Mesendoderm (in vitro differentiated cells): Measurements from ENCODE around the gene INHBC.
A peak's percentile ranks its signal among the peaks of the same experiment; 100 is the strongest.
"Not testable (repeated sequence)": the region's sequence is repeated elsewhere in the genome, so short reads cannot be mapped to it uniquely, and the experiment has no call there.

Experiments used
- DNase-seq: peaks from one replicate; pipeline ENCODE4 v3.0.0; 2013
- H2AK5ac ChIP-seq: 2 replicates; pipeline ENCODE4 v1.6.1; 2013; ENCODE audit warnings: low read length, inconsistent platforms
- H2BK120ac ChIP-seq: 2 replicates; pipeline ENCODE4 v1.6.1; 2013; ENCODE audit warnings: low read depth, mild to moderate bottlenecking, low read length, moderate library complexity, mixed read lengths
- H2BK15ac ChIP-seq: replicated peaks from 2 replicates; pipeline ENCODE4 v1.6.1; 2013; ENCODE audit warnings: low read depth, mild to moderate bottlenecking, moderate library complexity
- H2BK5ac ChIP-seq: 2 replicates; pipeline ENCODE4 v1.6.1; 2013; ENCODE audit warnings: low read length, inconsistent platforms
- H3K18ac ChIP-seq: 2 replicates; pipeline ENCODE4 v1.6.1; 2013; ENCODE audit warnings: mild to moderate bottlenecking, low read length, mixed read lengths
- H3K23ac ChIP-seq: one replicate; pipeline ENCODE4 v1.6.1; 2013; ENCODE audit warnings: low read length
- H3K27ac ChIP-seq: 2 replicates; pipeline ENCODE4 v1.5.1; 2013; ENCODE audit warnings: low read depth, mild to moderate bottlenecking, inconsistent platforms, low read length, moderate library complexity
- H3K27me3 ChIP-seq: 2 replicates; pipeline ENCODE4 v1.6.1; 2013; ENCODE audit warnings: low read length, control low read depth, mild to moderate bottlenecking, inconsistent platforms; ENCODE audit not compliant: insufficient read depth, poor library complexity
- H3K36me3 ChIP-seq: 2 replicates; pipeline ENCODE4 v1.6.1; 2013; ENCODE audit warnings: low read length, inconsistent platforms; ENCODE audit not compliant: control insufficient read depth, insufficient read depth
- H3K4ac ChIP-seq: one replicate; pipeline ENCODE4 v1.6.1; 2013; ENCODE audit warnings: low read depth, mild to moderate bottlenecking, low read length, moderate library complexity
- H3K4me1 ChIP-seq: 2 replicates; pipeline ENCODE4 v1.6.1; 2013; ENCODE audit warnings: low read depth, low read length, inconsistent platforms; ENCODE audit not compliant: control insufficient read depth
- H3K4me2 ChIP-seq: 2 replicates; pipeline ENCODE4 v1.6.1; 2013; ENCODE audit warnings: low read length
- H3K4me3 ChIP-seq: 2 replicates; pipeline ENCODE4 v1.5.1; 2013; ENCODE audit warnings: mild to moderate bottlenecking, low read length
- H3K56ac ChIP-seq: one replicate; pipeline ENCODE4 v1.6.1; 2013; ENCODE audit warnings: low read length
- H3K79me1 ChIP-seq: 2 replicates; pipeline ENCODE4 v1.6.1; 2013; ENCODE audit warnings: low read length, inconsistent platforms
- H3K79me2 ChIP-seq: 2 replicates; pipeline ENCODE4 v1.6.1; 2013; ENCODE audit warnings: mild to moderate bottlenecking, low read length; ENCODE audit not compliant: control insufficient read depth, insufficient read depth
- H3K9ac ChIP-seq: 2 replicates; pipeline ENCODE4 v1.6.1; 2013; ENCODE audit warnings: low read length, inconsistent platforms
- H4K5ac ChIP-seq: one replicate; pipeline ENCODE4 v1.6.1; 2013; ENCODE audit warnings: low read length
- H4K8ac ChIP-seq: one replicate; pipeline ENCODE4 v1.6.1; 2013; ENCODE audit warnings: low read depth, mild to moderate bottlenecking, control low read depth, low read length, moderate library complexity
- WGBS: extraction: QIAGEN DNeasy Blood & Tissue Kit; methylation state at CpG from one replicate; pipeline ENCODE4 v1.1.7; 2013; ENCODE audit warnings: low lambda C conversion rate, missing lambda C conversion rate; ENCODE audit not compliant: insufficient coverage; ENCODE audit errors: extremely low coverage; 5-methylcytosine and 5-hydroxymethylcytosine counted together

The INHBC gene

DNA sequence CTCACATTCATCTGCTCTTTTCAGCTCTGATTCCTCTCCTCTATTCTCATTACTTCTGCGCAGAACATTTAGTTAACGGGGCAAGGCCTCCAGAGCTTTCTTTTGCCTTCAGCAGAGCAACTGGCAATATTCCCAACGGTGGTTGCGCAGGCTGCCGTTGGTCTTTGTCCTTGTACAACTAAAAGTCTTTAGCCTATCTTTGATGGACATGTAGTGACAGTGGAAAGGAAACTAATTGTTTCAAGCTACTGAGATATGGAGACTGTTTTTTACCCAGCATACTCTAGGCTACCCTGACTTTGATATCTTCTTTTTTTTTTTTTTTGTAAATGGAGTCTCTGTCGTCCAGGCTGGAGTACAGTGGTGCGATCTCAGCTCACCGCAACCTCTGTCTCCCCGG, 16.3 kb upstream of the INHBC start:
- no peak for DNase-seq
- H3K56ac ChIP-seq: no peak overlapping the region

DNA sequence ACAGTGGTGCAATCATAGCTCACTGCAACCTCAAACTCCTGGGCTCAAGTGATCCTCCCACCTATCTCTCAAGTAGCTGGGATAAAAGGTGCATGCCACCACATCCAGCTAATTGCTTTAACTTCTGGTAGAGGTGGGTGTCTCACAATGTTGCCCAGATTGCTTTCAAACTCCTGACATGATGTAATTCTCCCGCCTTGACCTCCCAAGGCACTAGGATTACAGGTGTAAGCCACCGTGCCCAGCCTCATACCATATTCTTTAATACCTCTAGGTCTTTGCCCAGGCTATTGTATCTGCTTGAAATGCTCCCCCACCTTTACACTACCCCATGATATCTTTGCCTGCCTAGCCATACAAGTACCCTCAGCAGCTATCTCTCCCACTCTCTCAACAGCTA, 15.1 kb upstream of the INHBC start:
- Histone ChIP-seq H4K5ac (no peak overlapping the region), H2BK15ac (no peak overlapping the region), H2BK5ac (no peak overlapping the region), H3K36me3 (no peaks in the 10 kb centered on the region), H4K8ac (no peak overlapping the region), H3K56ac (no peak overlapping the region), H3K9ac (no peak overlapping the region), H3K27ac (no peak overlapping the region), H3K79me2 (no peaks in the 10 kb centered on the region), H3K4ac (no peak overlapping the region), H3K4me3 (no peak overlapping the region), H3K23ac (no peak overlapping the region), H3K4me2 (no peak overlapping the region), H2AK5ac (no peak overlapping the region), H3K27me3 (no peaks in the 10 kb centered on the region), H3K4me1 (no peaks in the 10 kb centered on the region), H2BK120ac (no peak overlapping the region), H3K79me1 (no peaks in the 10 kb centered on the region), H3K18ac (no peak overlapping the region)
- WGBS: no CpG with 5 or more reads among the region's 2 CpGs
- no peak for DNase-seq

More for the DNA sequence above, 16.3 kb upstream of the INHBC start:
- Histone ChIP-seq H3K18ac (no peak overlapping the region), H2BK15ac (no peak overlapping the region), H4K8ac (no peak overlapping the region), H2BK5ac (no peak overlapping the region), H3K4ac (no peak overlapping the region), H3K79me1 (no peaks in the 10 kb centered on the region), H3K79me2 (no peaks in the 10 kb centered on the region), H3K4me2 (no peak overlapping the region), H3K27ac (no peak overlapping the region), H2AK5ac (no peak overlapping the region), H2BK120ac (no peak overlapping the region), H3K23ac (no peak overlapping the region), H3K9ac (no peak overlapping the region), H3K27me3 (no peaks in the 10 kb centered on the region), H3K4me1 (no peaks in the 10 kb centered on the region), H3K36me3 (no peaks in the 10 kb centered on the region), H3K4me3 (no peak overlapping the region), H4K5ac (no peak overlapping the region)
- WGBS: no CpG with 5 or more reads among the region's 9 CpGs

DNA sequence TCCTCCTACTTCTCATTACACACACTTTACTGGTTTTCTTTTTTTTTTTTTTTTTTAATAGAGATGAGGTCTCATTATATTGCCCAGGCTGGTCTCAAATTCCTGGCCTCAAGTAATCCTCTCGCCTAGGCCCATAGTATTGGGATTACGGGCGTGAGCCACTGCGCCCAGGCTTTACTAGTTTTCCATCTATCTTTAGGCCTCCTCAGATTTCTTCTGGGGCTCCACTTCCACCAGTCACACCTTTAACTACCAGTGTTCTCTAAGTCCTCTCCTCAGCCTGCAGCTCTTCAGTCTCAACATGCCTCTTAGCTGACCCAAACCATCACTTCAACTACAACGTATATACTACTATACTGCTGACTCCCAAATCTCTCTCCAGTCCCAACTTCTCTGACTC, 14.1 kb upstream of the INHBC start:
- no peak for DNase-seq
- no peak overlapping the region for H2BK15ac ChIP-seq
- WGBS: 100% methylated on average over 1 of the region's 5 CpGs
- H3K79me2 ChIP-seq: no peaks in the 10 kb centered on the region
- H3K4ac ChIP-seq: no peak overlapping the region
- no peak overlapping the region for H3K4me3 ChIP-seq
- no peak overlapping the region for H2BK120ac ChIP-seq
- H4K5ac ChIP-seq: no peak overlapping the region
- H3K18ac ChIP-seq: no peak overlapping the region
- H3K27me3 ChIP-seq: no peaks in the 10 kb centered on the region
- H3K27ac ChIP-seq: no peak overlapping the region
- no peak overlapping the region for H3K23ac ChIP-seq
- H4K8ac ChIP-seq: no peak overlapping the region
- H3K4me1 ChIP-seq: no peaks in the 10 kb centered on the region
- H3K56ac ChIP-seq: no peak overlapping the region
- H2BK5ac ChIP-seq: no peak overlapping the region
- no peaks in the 10 kb centered on the region for H3K79me1 ChIP-seq
- H3K36me3 ChIP-seq: no peaks in the 10 kb centered on the region
- H3K9ac ChIP-seq: no peak overlapping the region
- no peak overlapping the region for H3K4me2 ChIP-seq
- no peak overlapping the region for H2AK5ac ChIP-seq

DNA sequence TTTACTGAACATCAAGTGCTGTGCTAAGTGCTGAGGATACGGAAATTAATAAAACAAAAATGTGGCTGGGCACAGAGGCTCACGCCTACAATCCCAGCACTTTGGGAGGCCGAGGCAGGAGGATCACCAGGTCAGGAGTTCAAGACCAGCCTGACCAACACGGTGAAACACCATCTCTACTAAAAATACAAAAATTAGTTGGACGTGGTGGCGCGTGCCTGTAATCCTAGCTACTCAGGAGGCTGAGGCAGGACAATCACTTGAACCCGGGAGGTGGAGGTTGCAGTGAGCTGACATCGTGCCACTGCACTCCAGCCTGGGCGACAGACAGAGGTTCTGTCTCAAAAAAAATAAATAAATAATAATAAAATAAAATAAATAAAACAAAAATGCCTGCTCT, 7.6 kb upstream of the INHBC start:
- no CpG with 5 or more reads among the region's 10 CpGs for WGBS
- H4K8ac ChIP-seq, H3K27ac ChIP-seq, H4K5ac ChIP-seq, DNase-seq, H3K27me3 ChIP-seq, H2BK15ac ChIP-seq, H2AK5ac ChIP-seq, H3K23ac ChIP-seq, H3K9ac ChIP-seq, H3K56ac ChIP-seq, H3K4me3 ChIP-seq, H3K18ac ChIP-seq, H3K36me3 ChIP-seq, H3K79me2 ChIP-seq, H3K4ac ChIP-seq, H3K4me2 ChIP-seq, H3K4me1 ChIP-seq, H2BK120ac ChIP-seq, H3K79me1 ChIP-seq, H2BK5ac ChIP-seq: not testable (repeated sequence)

DNA sequence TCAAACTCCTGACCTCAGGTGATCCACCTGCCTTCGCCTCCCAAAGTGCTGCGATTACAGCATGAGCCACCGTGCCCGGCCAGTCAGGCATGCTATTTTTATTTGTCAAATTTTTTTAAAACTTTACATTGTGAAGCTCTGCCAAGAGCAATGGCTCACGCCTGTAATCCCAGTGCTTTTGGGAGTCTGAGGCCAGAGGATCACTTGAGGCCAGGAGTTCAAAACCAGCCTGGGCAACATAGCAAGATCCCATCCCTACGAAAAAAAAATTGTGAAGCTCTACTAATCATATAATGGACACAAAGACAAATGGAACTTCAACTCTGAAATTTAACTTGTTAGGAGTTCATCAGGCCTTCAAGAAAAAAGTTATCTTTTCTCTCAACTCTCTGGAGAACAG, 5.6 kb upstream of the INHBC start:
- Histone ChIP-seq H2BK120ac (no peak overlapping the region), H2BK5ac (no peak overlapping the region), H2BK15ac (no peak overlapping the region), H3K4me3 (no peak overlapping the region), H3K79me1 (peaks cover 2% of the 10 kb centered on the region), H3K56ac (no peak overlapping the region), H2AK5ac (no peak overlapping the region), H3K4me1 (no peaks in the 10 kb centered on the region), H3K79me2 (peaks cover 4% of the 10 kb centered on the region), H4K5ac (no peak overlapping the region), H4K8ac (no peak overlapping the region), H3K9ac (no peak overlapping the region), H3K4ac (no peak overlapping the region), H3K23ac (no peak overlapping the region), H3K4me2 (no peak overlapping the region), H3K36me3 (no peaks in the 10 kb centered on the region), H3K27me3 (no peaks in the 10 kb centered on the region), H3K27ac (no peak overlapping the region), H3K18ac (no peak overlapping the region)
- no peak for DNase-seq
- no CpG with 5 or more reads among the region's 6 CpGs for WGBS

DNA sequence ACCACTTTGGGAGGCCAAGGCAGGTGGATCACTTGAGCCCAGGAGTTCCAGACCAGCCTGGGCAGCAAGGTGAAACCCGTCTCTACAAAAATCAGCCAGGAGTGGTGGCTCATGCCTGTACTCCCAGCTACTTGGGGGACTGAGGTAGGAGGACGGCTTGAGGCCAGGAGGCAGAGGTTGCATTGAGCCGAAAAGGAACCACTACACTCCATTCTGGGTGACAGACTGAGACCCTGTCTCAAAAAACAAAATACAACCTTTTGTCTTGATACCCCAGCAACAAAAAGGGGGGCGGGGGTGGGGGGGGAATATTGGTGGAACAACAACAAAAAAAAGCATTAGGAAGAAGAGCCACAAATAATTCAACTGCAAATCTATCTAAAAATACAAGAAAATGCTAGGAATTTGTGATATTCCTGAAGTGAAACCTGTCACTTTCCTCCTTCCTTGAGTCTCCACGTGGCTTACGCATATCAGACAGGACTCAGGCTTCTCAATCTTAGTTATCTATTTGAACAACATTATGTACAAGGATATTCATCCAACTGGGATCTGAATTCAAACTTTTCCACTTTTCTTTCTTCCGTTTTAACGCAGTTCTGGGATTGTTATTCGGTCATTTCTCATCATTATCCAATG, 5.0 kb upstream of the INHBC start:
- Histone ChIP-seq H3K4me1 (no peaks in the 10 kb centered on the region), H3K56ac (peak overlapping the region; percentile 92), H4K5ac (no peak overlapping the region), H4K8ac (no peak overlapping the region), H3K4ac (no peak overlapping the region), H3K27ac (no peak overlapping the region), H3K27me3 (no peaks in the 10 kb centered on the region), H2BK15ac (no peak overlapping the region), H2AK5ac (no peak overlapping the region), H2BK5ac (no peak overlapping the region), H3K23ac (no peak overlapping the region), H3K36me3 (no peaks in the 10 kb centered on the region), H3K79me1 (peaks cover 2% of the 10 kb centered on the region), H3K9ac (peak overlapping the region; percentile 81), H3K18ac (peak overlapping the region; percentile 99), H3K4me2 (peak overlapping the region; percentile 77), H3K4me3 (peak overlapping the region; percentile 65), H2BK120ac (no peak overlapping the region), H3K79me2 (peaks cover 4% of the 10 kb centered on the region)
- no peak for DNase-seq
- WGBS: no CpG with 5 or more reads among the region's 9 CpGs
